AG09309 (cell line): ENCODE measurements around the gene TEKT4.
"Not testable (repeated sequence)": the region's sequence is repeated elsewhere in the genome, so short reads cannot be mapped to it uniquely, and the experiment has no call there.

Experiments
- DNase-seq: peaks from one replicate; pipeline ENCODE4 v3.0.0-alpha.2; 2010; ENCODE audit warnings: low read depth
- H3K4me3 ChIP-seq: 2 replicates; pipeline ENCODE4 v1.5.1; 2011; ENCODE audit warnings: mild to moderate bottlenecking, low read depth, low read length, moderate library complexity; ENCODE audit not compliant: control insufficient read depth
- TF ChIP-seq, protein P1 (sequence below): IDR thresholded peaks from 2 replicates; pipeline ENCODE4 v1.5.1; 2011; ENCODE audit warnings: mild to moderate bottlenecking, low read depth, low read length, inconsistent platforms; ENCODE audit not compliant: insufficient read depth, control insufficient read depth; ENCODE audit errors: missing control alignments

Gene TEKT4

DNA sequence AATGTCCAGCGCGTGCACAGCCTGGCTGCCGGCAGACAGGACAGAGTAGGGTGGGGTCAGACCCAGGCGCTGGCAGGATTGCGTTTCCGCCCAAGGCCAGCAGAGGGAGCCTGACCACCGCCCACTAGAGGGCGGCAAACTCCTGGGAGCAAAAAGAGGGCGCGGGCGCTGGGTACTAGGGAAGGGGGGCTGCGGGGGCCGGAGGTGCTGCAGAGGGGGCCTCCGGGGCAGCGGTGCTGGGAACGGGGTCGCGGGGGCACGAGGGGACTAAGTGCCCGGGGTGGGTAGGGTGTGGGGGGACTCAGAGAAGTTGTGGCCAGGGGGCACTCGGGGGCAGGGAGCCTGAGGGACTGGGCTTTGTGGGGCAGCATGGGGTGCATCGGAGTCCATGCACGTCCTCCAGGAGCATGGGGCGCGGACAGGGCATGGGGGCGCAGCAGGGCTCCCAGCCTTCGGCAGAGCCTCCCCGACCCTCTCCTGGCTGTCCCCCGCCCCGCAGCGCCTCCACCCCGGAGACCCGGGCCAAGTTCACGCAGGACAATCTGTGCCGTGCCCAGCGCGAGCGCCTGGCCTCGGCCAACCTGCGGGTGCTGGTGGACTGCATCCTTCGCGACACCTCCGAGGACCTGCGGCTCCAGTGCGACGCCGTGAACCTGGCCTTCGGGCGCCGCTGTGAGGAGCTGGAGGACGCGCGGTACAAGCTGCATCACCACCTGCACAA, 3.2 kb downstream of the TEKT4 start:
- H3K4me3 ChIP-seq, result no peak overlapping the region
- TF ChIP-seq, protein P1, sequence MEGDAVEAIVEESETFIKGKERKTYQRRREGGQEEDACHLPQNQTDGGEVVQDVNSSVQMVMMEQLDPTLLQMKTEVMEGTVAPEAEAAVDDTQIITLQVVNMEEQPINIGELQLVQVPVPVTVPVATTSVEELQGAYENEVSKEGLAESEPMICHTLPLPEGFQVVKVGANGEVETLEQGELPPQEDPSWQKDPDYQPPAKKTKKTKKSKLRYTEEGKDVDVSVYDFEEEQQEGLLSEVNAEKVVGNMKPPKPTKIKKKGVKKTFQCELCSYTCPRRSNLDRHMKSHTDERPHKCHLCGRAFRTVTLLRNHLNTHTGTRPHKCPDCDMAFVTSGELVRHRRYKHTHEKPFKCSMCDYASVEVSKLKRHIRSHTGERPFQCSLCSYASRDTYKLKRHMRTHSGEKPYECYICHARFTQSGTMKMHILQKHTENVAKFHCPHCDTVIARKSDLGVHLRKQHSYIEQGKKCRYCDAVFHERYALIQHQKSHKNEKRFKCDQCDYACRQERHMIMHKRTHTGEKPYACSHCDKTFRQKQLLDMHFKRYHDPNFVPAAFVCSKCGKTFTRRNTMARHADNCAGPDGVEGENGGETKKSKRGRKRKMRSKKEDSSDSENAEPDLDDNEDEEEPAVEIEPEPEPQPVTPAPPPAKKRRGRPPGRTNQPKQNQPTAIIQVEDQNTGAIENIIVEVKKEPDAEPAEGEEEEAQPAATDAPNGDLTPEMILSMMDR, result peak; percentile 98
- no peak for DNase-seq

GRCh38 chr2:94875064-94875819, 4.0 kb downstream of the TEKT4 start:
- no peak for DNase-seq
- H3K4me3 ChIP-seq, result no peak overlapping the region
- TF ChIP-seq, protein P1, result no peak

- no peak for DNase-seq
- TF ChIP-seq, protein P1, result no peak
- H3K4me3 ChIP-seq, result no peak overlapping the region
These were observed 4.7 kb downstream of the TEKT4 start for GRCh38 chr2:94875820-94876522.

- DNase-seq, result no peak
- H3K4me3 ChIP-seq, result no peak overlapping the region
- TF ChIP-seq, protein P1, result no peak
These were observed 5.3 kb downstream of the TEKT4 start for GRCh38 chr2:94876523-94876863.

DNA sequence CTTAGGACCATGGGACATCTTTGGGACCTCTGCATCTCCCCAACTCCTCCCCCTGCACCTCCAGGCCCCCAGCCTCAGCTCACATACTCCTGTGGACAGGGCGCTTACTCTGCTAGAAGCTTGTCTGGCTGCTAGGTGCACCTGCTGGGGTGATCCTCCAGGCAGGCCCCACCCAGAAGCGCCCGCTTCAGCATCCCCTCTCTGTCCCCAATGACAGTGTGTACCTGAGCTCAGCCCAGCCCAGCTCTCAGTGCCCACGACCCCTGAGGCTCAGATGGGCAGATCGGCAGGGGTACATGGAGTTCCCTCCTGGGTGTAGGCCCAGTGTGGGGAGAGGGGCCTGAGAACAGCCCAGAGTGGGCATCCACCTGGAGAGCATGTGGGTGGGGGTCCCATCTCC, 5.9 kb downstream of the TEKT4 start:
- no peak overlapping the region for H3K4me3 ChIP-seq
- TF ChIP-seq, protein P1, result no peak
- no peak for DNase-seq

DNA sequence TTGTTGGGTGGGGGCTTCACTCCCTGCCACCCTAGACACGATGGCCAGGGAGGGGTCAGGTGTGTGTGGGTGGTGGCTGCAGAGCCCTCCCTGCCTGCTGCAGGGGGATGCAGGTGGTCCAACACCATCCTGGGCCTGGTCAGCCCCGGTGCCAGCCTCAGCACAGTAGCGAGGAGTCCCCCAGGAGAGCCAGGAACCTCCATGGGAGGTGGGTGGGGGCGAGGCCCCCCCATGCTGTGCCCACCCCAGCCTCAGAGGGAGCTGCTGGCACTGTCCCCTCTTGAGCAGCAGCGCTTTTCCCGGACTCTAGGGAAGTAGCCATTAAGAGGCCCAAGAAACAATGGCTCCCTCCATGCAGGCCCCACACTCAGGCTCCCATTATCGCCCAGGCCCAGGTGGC, 7.3 kb downstream of the TEKT4 start:
- DNase-seq, H3K4me3 ChIP-seq: not testable (repeated sequence)
